ENCODE measurements around the gene CHTOP. TPM values are rescaled to one million over a fixed set of nuclear protein-coding genes. Genes with fewer than 3 reads are reported as not detected.

The CHTOP gene
- total RNA-seq, 4 donors from 2014 or later, result 35.2 to 86.1 (median 65.2) TPM

- TF ChIP-seq POLR2AphosphoS5 (IDR thresholded peaks at IDR 0.05), result no peak
- TF ChIP-seq, protein P1, sequence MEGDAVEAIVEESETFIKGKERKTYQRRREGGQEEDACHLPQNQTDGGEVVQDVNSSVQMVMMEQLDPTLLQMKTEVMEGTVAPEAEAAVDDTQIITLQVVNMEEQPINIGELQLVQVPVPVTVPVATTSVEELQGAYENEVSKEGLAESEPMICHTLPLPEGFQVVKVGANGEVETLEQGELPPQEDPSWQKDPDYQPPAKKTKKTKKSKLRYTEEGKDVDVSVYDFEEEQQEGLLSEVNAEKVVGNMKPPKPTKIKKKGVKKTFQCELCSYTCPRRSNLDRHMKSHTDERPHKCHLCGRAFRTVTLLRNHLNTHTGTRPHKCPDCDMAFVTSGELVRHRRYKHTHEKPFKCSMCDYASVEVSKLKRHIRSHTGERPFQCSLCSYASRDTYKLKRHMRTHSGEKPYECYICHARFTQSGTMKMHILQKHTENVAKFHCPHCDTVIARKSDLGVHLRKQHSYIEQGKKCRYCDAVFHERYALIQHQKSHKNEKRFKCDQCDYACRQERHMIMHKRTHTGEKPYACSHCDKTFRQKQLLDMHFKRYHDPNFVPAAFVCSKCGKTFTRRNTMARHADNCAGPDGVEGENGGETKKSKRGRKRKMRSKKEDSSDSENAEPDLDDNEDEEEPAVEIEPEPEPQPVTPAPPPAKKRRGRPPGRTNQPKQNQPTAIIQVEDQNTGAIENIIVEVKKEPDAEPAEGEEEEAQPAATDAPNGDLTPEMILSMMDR (IDR thresholded peaks at IDR 0.05), result peak in 2 of 5 experiments; percentile 24 to 31
- TF ChIP-seq EP300 (IDR thresholded peaks at IDR 0.05; ENCODE audit: low read depth), result no peak
- Histone ChIP-seq H3K36me3 (no peaks in the 10 kb centered on the region), H3K4me3 (peak overlapping the region; percentile 16 to 53 (median 43)), H3K27me3 (peaks cover 49% of the 10 kb centered on the region), H3K27ac (peak overlapping the region; percentile 15 to 64 (median 39)), H3K4me1 (peaks cover 10 to 27% (median 20%) of the 10 kb centered on the region in 4 donors), H3K9me3 (no peaks in the 10 kb centered on the region)
- WGBS, 2 donors (ENCODE audit: low coverage in 1 of 2), result 0 to 5% methylated on average over 1 to 36 of the region's 73 CpGs
- DNase-seq, result no peak
- intact Hi-C loops (cut with DNase I; ENCODE audit: low total_unique reads) (loop anchor here (2.0 to 10.0 kb wide), 2 partner anchors 69 to 305 kb away; partner anchors contain the start of gene RAB13), in situ Hi-C loops (cut with MboI; ENCODE audit: low pct_ligation_motif_present in 1 of 4, low pct_unique_long_range_greater_than_20kb in 1 of 4, low sequenced_read_pairs in 3 of 4) (loop anchor here in 3 of 4 donors (10.0 to 25.0 kb wide), 4 partner anchors 65 to 308 kb away; partner anchors contain the start of genes RAB13 (in 2 of the 3), JTB (in 1 of the 3), RPS27 (in 1 of the 3) and SLC27A3 (in 1 of the 3))
Observed at GRCh38 chr1:153679337-153680119, 45.7 kb downstream of the CHTOP start.

DNA sequence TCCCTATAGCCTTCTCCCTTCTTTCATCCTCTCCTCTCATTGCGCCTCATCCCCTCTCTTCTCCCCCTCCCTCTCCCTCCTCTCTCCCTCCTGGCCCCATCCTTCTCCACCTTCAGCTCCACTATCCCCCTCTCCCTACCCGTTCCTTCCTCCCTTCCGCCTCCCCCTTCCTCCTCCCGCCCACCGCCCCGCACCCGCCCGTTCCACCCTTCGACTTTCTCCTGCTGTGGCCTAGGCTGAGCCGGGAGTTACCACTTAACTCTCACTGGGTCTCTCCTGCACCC, 46.2 kb downstream of the CHTOP start:
- DNase-seq, result no peak
- Histone ChIP-seq H3K36me3 (no peaks in the 10 kb centered on the region), H3K27ac (no peak overlapping the region), H3K9me3 (no peaks in the 10 kb centered on the region), H3K27me3 (peaks cover 49% of the 10 kb centered on the region), H3K4me3 (peak overlapping the region in 3 of 4 donors; percentile 16 to 53 (median 44)), H3K4me1 (peaks cover 10 to 27% (median 20%) of the 10 kb centered on the region in 4 donors)
- WGBS, 2 donors (ENCODE audit: low coverage in 1 of 2), result 20 to 29% methylated on average over 1 to 10 of the region's 10 CpGs
- intact Hi-C loops (cut with DNase I; ENCODE audit: low total_unique reads), result no loop called here
- in situ Hi-C loops (cut with MboI; ENCODE audit: low pct_ligation_motif_present in 1 of 4, low pct_unique_long_range_greater_than_20kb in 1 of 4, low sequenced_read_pairs in 3 of 4), result loop anchor here in 1 of 4 donors (25.0 kb wide), 1 partner anchor 307 kb away; the partner anchor contains the start of genes JTB, RAB13 and RPS27
- TF ChIP-seq, protein P1 (IDR thresholded peaks at IDR 0.05), result no peak
- no peak for TF ChIP-seq POLR2AphosphoS5 (IDR thresholded peaks at IDR 0.05)
- TF ChIP-seq POLR2A (IDR thresholded peaks at IDR 0.05), result no peak
- TF ChIP-seq EP300 (IDR thresholded peaks at IDR 0.05; ENCODE audit: low read depth), result no peak

DNA sequence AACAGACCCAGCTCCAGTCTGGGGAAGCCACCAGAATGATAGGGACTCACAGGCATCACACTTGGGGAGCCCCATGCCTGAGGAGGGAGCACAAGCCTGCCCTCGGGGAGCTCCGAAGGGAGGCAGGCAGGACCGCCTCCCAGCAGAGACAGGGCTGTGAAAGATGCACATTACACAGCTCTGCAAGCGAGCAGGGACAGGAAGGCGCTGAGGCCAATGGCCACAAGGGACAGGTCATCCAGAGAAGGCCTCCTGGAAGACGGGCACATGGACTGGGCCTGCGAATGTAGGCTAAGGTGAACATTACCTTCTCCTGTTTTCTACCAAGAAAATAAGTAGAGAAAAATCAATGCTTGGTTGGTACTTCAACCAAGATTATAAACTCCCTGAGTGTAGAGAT, 48.9 kb downstream of the CHTOP start:
- no peak for DNase-seq
- TF ChIP-seq, protein P1 (IDR thresholded peaks at IDR 0.05), result no peak
- no peak for TF ChIP-seq EP300 (IDR thresholded peaks at IDR 0.05; ENCODE audit: low read depth)
- TF ChIP-seq POLR2AphosphoS5 (IDR thresholded peaks at IDR 0.05), result no peak
- in situ Hi-C loops (cut with MboI; ENCODE audit: low pct_ligation_motif_present in 1 of 4, low pct_unique_long_range_greater_than_20kb in 1 of 4, low sequenced_read_pairs in 3 of 4) (loop anchor here in 1 of 4 donors (25.0 kb wide), 1 partner anchor 305 kb away; the partner anchor contains the start of genes JTB, RAB13 and RPS27), intact Hi-C loops (cut with DNase I; ENCODE audit: low total_unique reads) (no loop called here)
- Histone ChIP-seq H3K4me3 (no peak overlapping the region), H3K27ac (no peak overlapping the region), H3K27me3 (peaks cover 41% of the 10 kb centered on the region), H3K36me3 (no peaks in the 10 kb centered on the region), H3K9me3 (no peaks in the 10 kb centered on the region), H3K4me1 (peaks cover 7 to 23% (median 20%) of the 10 kb centered on the region in 4 donors)
- WGBS, 2 donors (ENCODE audit: low coverage in 1 of 2), result 77 to 92% methylated on average over 3 to 7 of the region's 7 CpGs

GRCh38 chr1:153683854-153684253, 50.0 kb downstream of the CHTOP start:
- in situ Hi-C loops (cut with MboI; ENCODE audit: low pct_ligation_motif_present in 1 of 4, low pct_unique_long_range_greater_than_20kb in 1 of 4, low sequenced_read_pairs in 3 of 4), result loop anchor here in 1 of 4 donors (25.0 kb wide), 1 partner anchor 303 kb away; the partner anchor contains the start of genes JTB, RAB13 and RPS27

More at GRCh38 chr1:153683854-153684253, 50.0 kb downstream of the CHTOP start:
- Histone ChIP-seq H3K36me3 (no peaks in the 10 kb centered on the region), H3K27ac (no peak overlapping the region), H3K27me3 (peaks cover 30% of the 10 kb centered on the region), H3K9me3 (no peaks in the 10 kb centered on the region), H3K4me3 (no peak overlapping the region), H3K4me1 (peaks cover 0 to 11% (median 9%) of the 10 kb centered on the region in 4 donors)
- 53 to 71% methylated on average over 4 to 5 of the region's 5 CpGs for WGBS, 2 donors (ENCODE audit: low coverage in 1 of 2)
- no peak for TF ChIP-seq POLR2AphosphoS5 (IDR thresholded peaks at IDR 0.05)
- no peak for TF ChIP-seq POLR2A (IDR thresholded peaks at IDR 0.05)
- TF ChIP-seq, protein P1 (IDR thresholded peaks at IDR 0.05), result no peak
- no peak for TF ChIP-seq EP300 (IDR thresholded peaks at IDR 0.05; ENCODE audit: low read depth)
- intact Hi-C loops (cut with DNase I; ENCODE audit: low total_unique reads), result no loop called here
- DNase-seq, result no peak
